ENCODE data around the gene PKP4.
"Not testable (repeated sequence)": the region's sequence is repeated elsewhere in the genome, so short reads cannot be mapped to it uniquely, and the experiment has no call there.

The PKP4 gene

DNA sequence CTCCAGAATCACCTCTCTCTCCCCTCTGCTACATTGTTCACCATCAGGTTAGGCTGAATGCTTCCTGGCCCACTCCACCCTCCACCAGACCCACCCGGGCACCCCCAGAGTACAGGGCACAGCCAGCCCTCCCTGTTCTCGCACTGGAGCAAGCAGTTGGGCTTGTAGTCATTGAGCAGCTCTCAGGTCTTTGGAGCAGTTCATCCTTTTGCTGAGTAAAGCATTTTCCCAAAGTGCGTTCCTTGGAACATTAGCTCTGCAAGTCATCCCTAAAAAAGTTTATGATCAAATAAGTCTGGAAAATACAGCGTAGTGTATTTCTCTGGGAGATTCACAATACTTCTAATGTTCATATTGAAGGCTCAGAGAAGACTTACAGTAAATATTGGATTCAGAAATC lies 234.9 kb downstream of the PKP4 start:
- no peak for DNase-seq

DNA sequence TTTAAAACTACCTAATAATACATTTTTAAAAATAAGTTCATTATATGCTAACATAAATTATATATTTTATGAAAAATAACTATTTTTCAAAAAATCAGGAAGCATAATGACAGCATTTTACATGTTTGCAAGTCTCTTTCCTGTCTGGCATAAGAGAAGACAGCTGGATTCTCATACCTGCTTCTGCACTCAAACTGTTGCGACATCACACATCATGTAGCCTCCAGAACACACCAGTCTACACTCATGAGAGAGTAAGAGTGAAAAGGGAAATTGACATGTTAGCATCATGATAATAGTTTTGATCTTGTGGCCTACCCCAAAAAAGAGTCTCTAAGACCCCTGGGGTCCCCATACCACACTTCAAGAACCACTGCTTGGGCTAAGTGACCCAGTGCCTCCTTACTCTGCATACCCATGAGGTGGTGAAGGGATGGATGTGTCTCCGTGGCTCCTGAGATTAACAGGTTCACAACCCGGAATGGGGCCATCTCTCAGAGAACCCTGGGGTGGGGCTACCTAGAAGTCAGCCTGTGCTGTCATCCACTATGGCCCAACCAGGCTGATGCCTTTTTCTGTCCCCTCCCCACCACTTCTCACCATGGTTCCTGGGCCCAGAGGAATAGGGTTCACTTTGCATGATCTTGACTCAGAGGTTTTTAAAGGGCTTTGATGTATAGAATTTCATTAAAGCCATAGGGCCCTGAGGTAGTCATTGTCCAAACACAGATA lies 235.8 kb downstream of the PKP4 start:
- no peak for DNase-seq

DNA sequence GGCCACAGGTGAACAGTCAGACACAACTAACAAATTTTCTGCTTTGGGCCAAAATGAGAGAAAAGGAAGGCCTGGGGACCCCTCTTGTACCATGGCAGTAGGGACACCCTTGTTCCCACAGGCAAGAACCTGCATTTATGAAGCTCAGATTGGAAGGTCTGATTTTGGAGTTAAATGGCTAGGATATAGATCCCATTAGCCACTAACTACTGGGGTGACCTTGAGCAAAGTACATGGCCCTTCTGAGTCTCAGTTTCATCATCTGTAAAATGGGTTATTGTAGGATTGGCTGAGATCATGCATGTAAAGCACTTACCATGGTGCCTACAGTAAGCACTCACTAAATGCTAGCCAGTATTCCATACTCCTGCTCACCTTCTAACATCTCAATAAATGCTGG lies 236.7 kb downstream of the PKP4 start:
- DNase-seq: no peak

DNA sequence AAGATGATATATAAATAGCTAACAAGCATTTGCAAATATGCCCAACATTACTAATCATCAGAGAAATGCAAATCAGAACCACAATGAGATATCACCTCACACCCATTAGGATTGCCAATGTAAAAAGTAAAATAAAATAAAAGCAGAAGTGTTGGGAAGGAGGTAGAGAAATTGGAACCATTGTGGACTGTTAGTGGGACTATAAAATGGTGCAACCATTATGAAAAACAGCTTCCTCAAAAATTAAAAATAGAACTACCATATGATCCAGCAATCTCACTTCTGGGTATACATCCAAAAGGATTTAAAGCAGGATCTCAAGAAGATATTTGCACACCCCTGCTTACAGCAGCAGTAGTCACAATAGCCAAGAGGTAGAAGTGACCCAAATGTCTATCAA lies 238.6 kb downstream of the PKP4 start:
- DNase-seq: no peak

DNA sequence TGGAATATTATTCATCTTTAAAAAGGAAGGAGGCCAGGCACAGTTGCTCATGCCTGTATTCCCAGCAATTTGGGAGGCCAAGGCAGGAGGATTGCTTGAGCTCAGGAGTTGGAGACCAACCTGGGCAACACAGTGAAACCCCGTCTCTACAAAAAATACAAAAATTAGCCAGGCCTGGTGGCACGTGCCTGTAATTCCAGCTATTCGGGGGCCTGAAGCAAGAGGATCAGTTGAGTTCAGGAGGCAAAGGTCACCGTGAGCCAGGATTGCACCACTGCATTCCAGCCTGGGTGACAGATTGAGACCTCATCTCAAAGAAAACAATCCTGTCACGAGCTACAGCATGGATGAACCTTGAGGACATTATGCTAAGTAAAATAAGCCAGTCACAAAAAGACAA lies 239.0 kb downstream of the PKP4 start:
- DNase-seq: not testable (repeated sequence)

DNA sequence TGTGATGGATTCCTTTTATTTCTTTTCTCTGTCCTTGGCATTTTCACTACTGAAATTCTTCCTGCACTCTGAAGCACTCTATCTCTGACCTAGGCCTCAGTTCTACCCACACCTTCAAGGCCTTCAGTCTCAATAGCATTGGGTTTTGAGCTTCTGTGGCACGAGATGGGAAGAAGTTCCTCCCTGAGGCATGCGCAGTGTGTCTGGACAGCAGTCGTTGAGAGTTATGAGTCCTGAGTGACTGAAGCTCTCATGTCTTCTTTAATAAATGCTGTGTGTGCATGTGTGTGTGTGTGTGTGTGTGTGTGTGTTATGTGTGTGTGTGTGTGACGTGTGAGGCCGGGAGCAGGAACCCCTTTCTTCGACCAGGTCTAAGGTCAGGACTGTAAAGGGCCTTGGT lies 242.6 kb downstream of the PKP4 start:
- no peak for DNase-seq

DNA sequence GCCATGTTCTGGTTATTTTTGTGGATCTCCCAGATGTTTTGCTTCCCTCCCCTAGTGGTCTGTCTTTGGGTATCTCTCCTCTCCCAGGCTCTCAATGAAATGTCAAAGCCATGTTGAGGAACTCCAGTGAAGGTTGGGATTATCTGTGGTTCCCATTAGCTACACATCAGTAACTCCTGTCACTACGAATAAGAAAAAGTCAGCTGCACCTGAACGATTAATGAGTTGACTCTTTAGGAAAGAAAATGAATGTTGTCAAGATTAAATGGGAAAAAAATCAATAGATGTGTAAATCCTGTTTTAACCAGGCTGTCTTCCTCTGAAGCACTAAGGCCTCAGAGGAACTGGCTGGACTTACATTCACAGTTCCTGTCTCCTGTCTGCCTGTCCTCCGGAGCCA lies 244.3 kb downstream of the PKP4 start:
- DNase-seq: no peak

DNA sequence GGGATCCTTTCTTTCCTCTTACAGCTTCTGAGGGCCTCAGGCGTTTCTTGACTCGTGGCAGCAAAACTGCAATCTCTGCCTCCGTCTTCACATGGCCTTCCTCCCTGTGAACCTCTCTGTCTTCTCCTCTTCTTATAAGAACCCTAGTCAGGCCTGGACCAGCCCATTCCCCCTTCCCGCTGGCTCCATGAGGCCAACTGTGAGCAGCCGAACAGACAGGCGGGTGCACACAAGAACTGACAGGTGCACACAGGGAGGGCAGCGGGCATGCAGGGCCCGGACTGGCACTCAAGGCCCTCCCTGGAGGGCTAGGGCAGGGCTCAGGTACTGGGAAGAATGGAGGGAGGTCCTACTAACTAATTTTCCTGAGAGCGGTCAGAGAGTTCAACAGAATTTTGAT lies 246.0 kb downstream of the PKP4 start:
- DNase-seq: no peak

DNA sequence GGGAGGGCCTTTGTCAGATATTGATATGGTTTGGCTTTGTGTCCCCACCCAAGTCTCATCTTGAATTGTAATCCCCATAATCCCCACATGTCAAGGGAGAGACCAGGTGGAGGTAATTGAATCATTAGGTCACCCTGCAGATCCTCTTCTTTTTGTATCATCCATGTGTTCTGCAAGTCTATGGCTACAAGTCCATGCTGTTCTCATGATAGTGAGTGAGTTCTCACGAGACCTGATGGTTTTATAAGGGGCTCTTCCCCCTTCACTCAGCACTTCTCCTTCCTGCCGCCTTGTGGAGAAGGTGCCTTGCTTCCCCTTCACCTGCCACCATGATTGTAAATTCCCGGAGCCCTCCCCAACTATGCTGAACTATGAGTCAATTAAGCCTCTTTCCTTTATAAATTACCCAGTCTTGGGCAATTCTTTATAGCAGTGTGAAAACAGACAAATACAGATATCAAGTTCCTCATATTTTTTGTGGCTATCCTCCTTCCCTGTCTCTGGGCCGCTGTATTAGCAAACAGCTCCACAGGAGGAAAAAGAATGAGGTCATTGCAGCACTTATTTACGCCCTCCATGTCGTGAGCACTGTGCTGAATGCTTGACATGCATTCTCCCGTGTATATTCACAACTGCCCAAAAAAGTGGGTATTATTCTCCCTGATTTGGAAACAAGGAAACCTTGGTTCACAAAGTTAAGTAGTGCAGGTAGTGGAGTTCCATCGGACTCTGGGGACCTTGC lies 248.1 kb downstream of the PKP4 start:
- DNase-seq: not testable (repeated sequence)

DNA sequence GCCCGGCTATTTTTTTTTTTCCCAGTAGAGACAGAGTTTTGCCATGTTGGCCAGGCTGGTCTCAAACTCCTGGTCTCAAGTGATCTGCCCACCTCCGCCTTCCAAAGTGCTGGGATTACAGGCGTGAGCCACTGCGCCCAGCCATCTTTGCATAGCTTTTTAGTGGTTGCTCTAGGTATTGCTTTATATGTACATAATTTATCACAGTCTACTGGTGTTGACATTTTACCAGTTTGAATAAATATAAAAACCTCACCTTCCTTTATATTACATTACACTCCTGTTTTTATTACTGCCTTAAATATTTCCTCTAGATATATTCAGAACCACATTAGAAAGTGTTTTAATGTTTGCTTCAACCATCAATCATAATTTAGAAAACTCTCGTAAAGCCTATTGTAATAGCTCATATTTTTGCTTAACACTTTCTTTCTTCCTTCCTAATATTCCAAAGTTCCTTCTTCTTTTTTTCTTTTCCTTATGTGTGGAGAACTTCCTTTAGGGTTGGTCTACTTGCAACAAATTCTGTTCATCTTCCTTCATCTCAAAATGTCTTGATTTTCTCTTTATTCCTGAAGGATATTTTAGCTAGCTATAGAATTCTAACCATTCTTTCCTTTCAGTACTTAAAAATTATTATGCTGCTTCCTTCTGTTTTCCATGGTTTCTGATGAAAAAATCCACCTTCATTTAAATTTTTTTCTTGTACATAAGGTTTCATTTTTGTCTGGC lies 256.2 kb downstream of the PKP4 start:
- DNase-seq: no peak

DNA sequence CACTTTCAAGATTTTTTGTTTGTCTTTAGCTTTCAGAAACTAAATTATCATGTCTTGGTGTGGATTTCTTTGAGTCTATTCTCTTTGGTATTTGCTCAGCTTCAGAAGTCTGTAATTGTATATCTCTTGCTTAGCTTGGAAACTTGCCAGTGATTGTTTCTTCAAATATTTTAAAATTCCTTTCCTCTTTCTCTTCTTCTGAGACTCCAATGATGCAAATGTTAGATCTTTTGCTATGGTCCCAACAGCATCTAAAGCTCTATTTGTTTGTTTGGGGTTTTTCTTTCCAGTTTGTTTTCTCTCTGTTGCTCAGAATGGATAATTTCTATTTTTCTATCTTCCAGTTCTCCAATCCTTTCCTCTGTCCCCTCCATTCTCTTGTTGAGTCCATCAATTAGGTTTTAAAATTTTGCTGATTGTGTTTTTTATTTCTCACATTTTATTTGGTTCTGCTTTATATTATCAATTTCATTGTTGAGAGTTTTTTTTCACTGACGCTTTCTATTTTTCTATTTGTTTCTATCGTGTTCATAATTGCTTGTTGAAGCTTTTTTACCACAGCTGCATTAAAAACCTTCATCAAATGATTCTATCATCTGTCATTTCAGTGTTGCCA lies 256.9 kb downstream of the PKP4 start:
- no peak for DNase-seq

DNA sequence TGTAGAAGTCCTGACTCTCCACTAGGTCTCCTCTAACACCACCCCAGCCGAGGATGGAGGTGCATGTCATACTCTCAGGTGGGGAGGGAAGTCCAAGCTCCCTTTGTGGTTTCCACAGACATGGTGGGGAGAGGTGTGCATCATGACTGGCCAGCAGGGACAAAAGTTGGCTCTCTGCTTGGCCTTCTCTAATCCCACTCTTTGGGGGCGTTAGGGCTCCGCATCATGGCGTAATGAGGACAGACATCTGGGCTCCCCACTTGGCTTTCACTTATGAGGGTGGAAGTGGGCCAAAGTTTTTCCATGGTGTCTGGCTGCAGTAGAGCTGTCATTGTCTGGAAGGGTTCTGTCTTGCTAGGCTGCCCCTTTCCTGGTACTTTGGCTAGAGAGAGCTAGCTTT lies 257.7 kb downstream of the PKP4 start:
- DNase-seq: no peak

DNA sequence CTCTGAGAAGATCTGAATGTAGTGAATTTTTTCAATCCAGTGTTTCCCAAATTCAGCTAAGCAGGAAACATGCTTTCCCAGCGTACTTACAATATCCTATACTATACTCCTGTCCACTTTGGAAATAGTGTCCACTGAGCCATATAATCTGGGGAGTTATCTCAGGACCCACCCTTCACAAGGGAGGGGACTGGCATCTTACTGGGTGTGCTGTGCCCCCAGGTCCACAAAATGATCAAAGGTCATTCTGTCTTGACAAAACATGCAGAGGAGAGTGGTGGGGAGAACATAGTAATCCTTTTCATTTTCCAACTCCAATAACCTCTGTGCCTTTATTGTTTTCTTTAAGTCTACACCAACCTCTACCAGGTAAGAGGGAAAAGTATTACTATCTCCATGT lies 258.6 kb downstream of the PKP4 start:
- DNase-seq: no peak

DNA sequence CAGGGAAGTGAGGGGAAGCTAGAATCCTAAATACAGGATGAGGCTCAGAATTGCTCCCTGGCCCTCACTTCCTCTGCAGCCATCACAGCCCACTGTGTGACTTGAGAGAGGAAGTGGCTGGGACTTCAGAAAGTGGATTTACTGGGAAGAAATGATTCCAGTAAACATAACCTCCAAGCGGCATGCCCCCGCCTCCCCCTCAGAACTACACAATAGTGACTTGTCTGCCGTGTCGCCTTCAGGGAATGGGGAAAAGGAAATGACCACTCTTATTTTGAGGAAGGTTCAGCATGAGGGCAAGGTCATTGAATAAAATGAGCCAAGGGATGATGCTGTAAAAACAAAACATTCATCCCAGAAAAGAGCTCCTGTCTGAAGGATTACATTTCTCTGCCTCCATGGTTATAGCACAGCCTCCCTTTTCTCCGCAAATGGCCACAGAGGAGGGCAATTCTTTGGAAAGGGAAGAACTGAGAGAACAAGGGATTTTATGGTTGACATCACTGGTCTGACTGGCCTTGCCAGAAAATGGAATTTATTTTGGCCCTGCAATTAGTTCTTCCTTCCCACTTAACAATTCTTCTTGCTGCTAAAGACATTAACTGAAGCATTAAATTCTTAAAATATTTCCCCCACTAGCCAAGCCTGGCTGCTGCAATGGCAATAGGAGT lies 259.5 kb downstream of the PKP4 start:
- DNase-seq: no peak

DNA sequence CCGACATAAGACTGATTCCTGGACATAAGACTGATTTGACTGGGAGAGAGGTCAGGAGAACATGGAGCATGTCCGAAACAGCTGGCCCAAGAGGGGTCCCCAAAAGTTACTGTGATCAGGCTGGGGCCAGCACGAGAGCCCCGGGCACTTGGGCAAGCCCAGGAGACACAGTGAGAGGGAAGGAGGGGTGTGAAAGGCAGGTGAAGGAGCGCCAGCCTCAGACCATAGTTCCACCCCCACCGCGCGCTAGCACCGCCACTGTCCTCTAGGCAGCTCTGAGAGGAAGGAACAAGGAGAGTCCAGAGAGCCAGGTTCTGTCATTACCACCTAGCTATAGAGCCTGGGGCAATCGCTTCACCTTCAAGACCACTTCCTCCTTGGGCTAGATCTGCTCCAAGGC lies 260.2 kb downstream of the PKP4 start:
- DNase-seq: no peak

DNA sequence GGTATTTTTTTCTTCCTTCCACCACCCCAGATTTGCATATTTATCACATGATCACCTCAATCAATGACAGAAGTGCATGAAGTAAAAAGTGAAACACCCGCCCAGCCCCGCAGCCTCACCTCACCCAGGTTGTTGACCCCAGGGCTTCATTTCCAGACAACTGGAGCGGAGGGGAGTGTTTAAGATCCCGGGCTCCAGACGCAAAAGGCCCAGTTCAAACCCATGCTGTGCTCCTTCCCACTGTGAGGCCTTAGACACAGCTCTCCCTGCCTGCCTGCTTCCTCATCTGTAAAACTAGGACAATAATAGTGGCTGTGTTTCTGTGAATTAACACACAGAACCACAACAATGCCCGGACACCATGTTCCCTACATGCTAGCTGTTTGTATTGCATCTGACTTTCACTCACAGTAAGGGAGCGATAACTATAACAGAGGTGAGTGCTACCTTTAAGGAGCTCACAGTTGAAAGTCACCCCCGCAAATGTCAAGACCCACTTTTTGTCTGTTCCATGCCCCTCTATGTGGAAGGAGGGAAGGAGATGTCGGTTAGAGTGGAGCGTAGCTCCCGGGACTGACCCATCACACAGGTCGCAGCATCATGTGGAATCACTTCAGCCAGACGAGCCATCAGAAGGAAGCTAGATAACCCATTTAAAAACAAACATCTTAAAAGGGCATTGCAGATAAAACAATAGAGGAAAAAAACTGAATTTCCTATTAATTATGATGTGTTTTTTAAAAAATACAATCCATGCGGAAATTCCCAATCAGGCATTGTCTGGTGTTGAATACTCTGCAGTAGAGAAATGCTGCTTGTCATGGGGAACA lies 260.8 kb downstream of the PKP4 start:
- DNase-seq: no peak

DNA sequence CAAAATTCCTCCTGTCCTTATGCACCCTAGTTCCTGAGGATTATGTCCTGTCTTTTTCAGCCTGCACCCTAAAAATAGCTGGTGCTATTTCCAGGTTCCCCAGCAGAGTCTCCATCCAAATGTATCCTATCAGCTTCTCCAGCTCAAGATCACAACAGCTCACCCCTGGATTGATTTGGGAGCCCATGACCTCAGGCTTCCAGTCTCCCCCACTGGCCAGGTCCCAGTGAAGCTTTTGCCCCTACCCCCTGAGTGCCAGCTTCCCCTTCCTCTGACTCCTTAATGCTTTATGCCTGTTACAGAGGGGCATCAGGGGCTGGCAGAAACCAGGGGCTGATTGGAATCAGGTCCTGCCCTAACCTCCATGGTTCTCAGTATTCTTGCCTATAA lies 261.4 kb downstream of the PKP4 start:
- no peak for DNase-seq

DNA sequence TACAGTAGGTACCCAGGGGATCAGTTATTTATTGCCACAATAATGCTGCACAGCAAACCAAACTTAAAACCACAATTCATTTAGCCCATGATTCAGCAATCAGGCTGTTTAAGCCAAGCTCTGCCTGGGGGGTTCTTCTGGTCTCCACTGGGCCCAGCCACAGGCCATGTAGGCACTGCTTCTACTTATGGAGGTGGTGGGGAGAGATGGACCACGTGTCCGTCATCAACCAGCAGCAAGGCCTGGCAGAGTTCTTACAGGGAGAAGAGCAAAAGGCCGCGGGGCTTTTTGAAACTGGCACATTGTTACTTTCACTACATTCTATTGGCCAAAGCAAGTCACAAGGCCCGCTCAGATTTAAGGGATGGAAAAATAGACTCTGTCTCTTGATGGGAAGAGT lies 262.1 kb downstream of the PKP4 start:
- no peak for DNase-seq

DNA sequence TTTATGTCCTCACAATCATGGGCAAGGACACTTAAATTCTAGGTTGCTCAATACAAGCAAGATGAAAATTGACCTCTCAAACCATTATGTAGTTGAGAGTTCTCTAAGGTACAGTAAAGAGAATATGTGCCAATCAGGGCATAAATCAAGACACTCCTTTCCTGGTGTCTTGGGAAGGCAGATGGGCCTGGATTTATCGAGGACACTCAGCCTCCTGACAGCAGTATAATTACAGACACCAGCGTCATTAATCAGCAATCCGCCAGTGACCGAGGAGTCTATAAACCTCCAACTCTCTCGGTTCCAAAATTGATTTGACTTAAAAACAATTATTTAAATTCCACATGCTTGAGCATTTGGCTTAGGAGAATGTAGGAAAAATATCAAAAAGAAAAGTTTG lies 262.7 kb downstream of the PKP4 start:
- DNase-seq: no peak

DNA sequence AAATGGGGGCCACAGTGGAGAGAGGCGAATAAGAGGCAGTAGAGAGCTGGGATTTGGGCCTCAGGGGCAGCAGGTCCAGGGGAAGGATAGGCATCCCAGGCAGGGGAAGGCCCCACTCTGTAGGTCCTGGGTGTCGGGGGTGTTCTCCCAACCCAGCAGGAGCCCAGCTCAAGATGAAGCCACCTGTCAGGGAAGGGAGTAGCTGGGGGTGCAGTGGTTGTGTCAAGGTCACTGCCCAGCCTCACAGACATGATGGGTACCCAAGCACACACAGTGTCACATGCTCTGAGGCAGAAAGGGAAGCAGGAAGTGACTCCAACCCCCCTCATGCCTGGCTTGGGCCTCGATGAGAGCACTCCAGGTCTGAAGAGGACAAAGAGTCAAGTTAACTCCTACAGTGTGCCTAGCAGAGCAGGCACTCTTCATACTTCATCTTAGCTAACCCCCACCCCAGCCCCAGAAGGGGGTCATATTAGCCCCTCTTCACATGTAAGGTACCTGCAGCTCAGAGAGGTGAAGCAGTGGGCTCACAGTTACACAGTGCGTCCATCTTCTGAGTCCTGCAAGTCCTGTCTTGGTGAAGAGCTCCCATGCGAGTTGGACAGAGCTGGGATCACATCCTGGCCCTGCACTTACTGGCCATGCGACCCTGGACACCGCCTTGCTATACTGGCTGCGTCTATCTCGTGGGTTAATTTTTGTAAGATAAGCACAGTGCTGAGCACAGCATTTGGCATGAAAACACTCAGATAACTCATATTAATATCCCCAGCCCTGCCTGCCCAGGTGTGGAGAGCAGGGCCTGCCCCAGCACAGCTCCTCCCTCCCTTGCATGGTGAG lies 265.7 kb downstream of the PKP4 start:
- no peak for DNase-seq

DNA sequence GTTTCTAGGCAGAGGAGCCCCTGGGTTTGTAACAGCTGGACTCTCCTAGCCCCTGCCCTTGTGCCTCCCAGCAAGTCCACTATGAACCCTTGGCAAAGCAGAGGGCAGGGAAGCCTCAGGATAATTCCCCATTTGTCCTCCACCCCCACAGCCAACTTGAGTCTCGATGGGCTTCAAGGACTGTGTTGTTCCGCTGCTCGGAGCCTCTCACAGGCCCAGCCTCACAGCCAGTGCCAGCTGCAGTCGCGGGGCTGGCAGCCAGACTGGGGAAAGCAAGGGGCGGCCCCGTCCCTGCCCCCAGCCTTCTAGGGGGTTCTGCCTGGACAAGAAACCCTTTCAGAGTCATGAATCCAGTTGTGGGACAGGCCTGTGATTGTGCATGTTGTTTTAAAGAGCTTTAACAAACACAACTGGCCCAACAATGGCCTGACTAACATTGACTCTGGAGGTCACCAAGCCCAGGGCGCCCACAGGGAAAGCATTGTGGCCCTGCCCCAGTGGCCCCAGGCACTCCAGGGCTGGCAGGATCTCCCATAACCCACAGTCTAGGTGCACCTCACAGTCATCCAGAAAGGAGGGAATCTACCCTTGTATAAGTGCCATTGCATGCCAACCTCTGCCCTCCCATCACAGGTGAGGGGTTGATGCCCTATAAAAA lies 266.6 kb downstream of the PKP4 start:
- DNase-seq: no peak

Data from NCI-H187 treated with DMSO at 0.1 percent for 48 hours (cell line).